ENCODE measurements around the gene LCN10. TPM values are rescaled to one million over a fixed set of nuclear protein-coding genes. Genes with fewer than 3 reads are reported as not detected.

Gene LCN10
- total and polyA plus RNA-seq, 2 of the 13 experiments (the other 11 are each of a cell fraction or from before 2014, with no cell fraction given) = 0.53 to 0.61 TPM

- WGBS (ENCODE audit: low lambda C conversion rate) = 62% methylated on average over 10 of the region's 10 CpGs
- no TSS peak for BruUV-seq (replicated peaks)
- no peak for ATAC-seq
These were observed 41.1 kb downstream of the LCN10 start for GRCh38 chr9:136701668-136702053.

More at GRCh38 chr9:136701668-136702053, 41.1 kb downstream of the LCN10 start:
- H3K36me3 ChIP-seq (replicated peaks in 1 of 2; ENCODE audit: control insufficient read depth in 1 of 2, insufficient read depth in 2 of 2, low read length in 2 of 2) = no peaks in the 10 kb centered on the region
- peaks cover 6 to 22% of the 10 kb centered on the region in 2 experiments; a peak in 4 of 5 replicates for H3K27me3 ChIP-seq (ENCODE audit: control insufficient read depth in 1 of 2, insufficient read depth in 2 of 2, low read length in 2 of 2)
- POLR2A ChIA-PET = no interaction called here
- H3K4me2 ChIP-seq (ENCODE audit: low read depth, low read length) = no peak overlapping the region
- H3K4me3 ChIP-seq (replicated peaks in 1 of 3; ENCODE audit: insufficient read depth in 1 of 3, low read depth in 2 of 3, low read length in 3 of 3) = no peak overlapping the region
- H3K9me3 ChIP-seq (ENCODE audit: low read length) = no peaks in the 10 kb centered on the region
- DNase-seq (ENCODE audit: low spot score) (no peak), FAIRE-seq (no peak)
- H2AFZ ChIP-seq (ENCODE audit: low read length) = no peak overlapping the region
- H3K4me1 ChIP-seq (ENCODE audit: insufficient read depth, low read length) = peaks cover 39% of the 10 kb centered on the region
- TF ChIP-seq ZNF17 (CRISPR knock-in tag; IDR thresholded peaks at IDR 0.05) (no peak), DNMT3B (CRISPR knock-in tag; conservative IDR thresholded peaks at IDR 0.05) (no peak), KAT8 (CRISPR knock-in tag; IDR thresholded peaks at IDR 0.05) (no peak), KDM6A (CRISPR knock-in tag; IDR thresholded peaks at IDR 0.05; ENCODE audit: low read depth) (no peak), SNRNP70 (IDR thresholded peaks at IDR 0.05; ENCODE audit: low read depth, low read length) (no peak), HMGXB3 (CRISPR knock-in tag; IDR thresholded peaks at IDR 0.05; ENCODE audit: borderline replicate concordance) (no peak), MTA1 (CRISPR knock-in tag; IDR thresholded peaks at IDR 0.05; ENCODE audit: borderline replicate concordance) (no peak), ZSCAN5A (CRISPR knock-in tag; IDR thresholded peaks at IDR 0.05; ENCODE audit: borderline replicate concordance) (no peak), ZSCAN20 (CRISPR knock-in tag; IDR thresholded peaks at IDR 0.05; ENCODE audit: borderline replicate concordance) (no peak), MYC (CRISPR knock-in tag; IDR thresholded peaks at IDR 0.05; ENCODE audit: borderline replicate concordance) (no peak)
- TF ChIP-seq, protein P1, sequence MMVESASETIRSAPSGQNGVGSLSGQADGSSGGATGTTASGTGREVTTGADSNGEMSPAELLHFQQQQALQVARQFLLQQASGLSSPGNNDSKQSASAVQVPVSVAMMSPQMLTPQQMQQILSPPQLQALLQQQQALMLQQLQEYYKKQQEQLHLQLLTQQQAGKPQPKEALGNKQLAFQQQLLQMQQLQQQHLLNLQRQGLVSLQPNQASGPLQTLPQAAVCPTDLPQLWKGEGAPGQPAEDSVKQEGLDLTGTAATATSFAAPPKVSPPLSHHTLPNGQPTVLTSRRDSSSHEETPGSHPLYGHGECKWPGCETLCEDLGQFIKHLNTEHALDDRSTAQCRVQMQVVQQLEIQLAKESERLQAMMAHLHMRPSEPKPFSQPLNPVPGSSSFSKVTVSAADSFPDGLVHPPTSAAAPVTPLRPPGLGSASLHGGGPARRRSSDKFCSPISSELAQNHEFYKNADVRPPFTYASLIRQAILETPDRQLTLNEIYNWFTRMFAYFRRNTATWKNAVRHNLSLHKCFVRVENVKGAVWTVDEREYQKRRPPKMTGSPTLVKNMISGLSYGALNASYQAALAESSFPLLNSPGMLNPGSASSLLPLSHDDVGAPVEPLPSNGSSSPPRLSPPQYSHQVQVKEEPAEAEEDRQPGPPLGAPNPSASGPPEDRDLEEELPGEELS (CRISPR knock-in tag; IDR thresholded peaks at IDR 0.05) = no peak
- TF ChIP-seq, protein P2, sequence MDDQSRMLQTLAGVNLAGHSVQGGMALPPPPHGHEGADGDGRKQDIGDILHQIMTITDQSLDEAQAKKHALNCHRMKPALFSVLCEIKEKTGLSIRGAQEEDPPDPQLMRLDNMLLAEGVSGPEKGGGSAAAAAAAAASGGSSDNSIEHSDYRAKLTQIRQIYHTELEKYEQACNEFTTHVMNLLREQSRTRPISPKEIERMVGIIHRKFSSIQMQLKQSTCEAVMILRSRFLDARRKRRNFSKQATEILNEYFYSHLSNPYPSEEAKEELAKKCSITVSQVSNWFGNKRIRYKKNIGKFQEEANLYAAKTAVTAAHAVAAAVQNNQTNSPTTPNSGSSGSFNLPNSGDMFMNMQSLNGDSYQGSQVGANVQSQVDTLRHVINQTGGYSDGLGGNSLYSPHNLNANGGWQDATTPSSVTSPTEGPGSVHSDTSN (CRISPR knock-in tag; IDR thresholded peaks at IDR 0.05; ENCODE audit: borderline replicate concordance) = no peak
- TF ChIP-seq, protein P3, sequence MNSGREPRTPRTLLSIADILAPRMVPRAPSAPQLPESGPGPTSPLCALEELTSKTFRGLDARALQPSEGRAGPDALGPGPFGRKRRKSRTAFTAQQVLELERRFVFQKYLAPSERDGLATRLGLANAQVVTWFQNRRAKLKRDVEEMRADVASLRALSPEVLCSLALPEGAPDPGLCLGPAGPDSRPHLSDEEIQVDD (CRISPR knock-in tag; IDR thresholded peaks at IDR 0.05; ENCODE audit: borderline replicate concordance) = no peak
- intact Hi-C loops (cut with micrococcal nuclease; ENCODE audit: unreplicated experiment) (no loop called here), in situ Hi-C loops (cut with HindIII; ENCODE audit: extremely low pct_ligation_motif_present, low pct_unique_long_range_greater_than_20kb) (no loop called here)
- H4K20me1 ChIP-seq (ENCODE audit: insufficient read depth, low read length) = no peaks in the 10 kb centered on the region
- H3K9ac ChIP-seq (ENCODE audit: insufficient read depth, low read depth, low read length) = no peak overlapping the region
- no peak overlapping the region for H3K27ac ChIP-seq (ENCODE audit: extremely low read length, insufficient read depth, low read length)
- CTCF ChIA-PET (ENCODE audit: low intra/inter-chr PET ratio, low total read pairs) = no interaction called here
- H3K79me2 ChIP-seq (ENCODE audit: insufficient read depth, low read length) = no peaks in the 10 kb centered on the region
